GM18511 (cell line): ENCODE data around the gene CTNNA1.

ENCODE experiments used
- ATAC-seq: cut with Tn5 transposase; IDR thresholded peaks from one replicate; pipeline ENCODE4 v1.9.1; 2021; ENCODE audit warnings: mild to moderate bottlenecking, moderate library complexity; ENCODE audit not compliant: unreplicated experiment

The CTNNA1 gene

DNA sequence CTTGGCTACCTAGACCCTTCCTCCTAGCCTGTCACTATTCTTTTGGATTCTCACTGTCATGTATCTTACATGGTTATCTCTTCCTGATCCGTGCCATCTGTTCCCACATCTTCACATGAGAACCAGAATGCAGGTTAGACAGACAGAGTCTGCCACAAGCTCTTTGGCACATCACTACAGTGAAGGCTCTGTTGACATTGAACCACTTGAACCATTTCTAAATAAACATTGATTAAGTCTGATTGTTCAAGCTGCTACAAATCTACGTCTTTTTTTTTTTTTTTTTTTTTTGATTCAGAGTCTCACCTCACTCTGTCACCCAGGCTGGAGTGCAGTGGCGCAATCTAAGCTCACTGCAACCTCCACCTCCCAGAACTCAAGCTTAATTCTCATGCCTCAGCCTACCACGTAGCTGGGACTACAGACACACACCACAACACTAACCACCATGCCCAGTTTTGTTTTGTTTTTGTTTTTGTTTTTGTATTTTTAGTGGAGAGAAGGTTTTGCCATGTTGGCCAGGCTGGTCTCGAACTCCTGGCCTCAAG lies 207.0 kb downstream of the CTNNA1 start:
- ATAC-seq: no peak

DNA sequence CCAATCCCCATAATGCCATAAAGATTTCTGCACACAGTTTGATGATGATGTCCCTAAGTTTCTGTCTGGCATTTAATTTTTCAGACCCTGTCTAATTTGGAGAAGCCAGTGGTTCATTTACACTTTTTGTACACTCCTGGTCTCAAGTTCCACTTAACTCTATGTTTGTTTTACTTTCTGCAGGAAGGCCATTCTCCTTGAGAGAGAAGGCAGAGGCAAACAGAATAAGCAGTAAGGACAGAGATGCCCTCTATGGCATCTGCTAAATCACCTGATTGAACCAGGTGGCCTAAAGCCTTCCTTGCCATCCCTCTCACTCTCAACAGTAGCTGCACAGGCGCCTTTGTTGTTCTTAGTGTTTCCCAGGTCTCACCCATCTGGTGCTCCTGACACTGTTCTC lies 208.0 kb downstream of the CTNNA1 start:
- ATAC-seq: no peak

DNA sequence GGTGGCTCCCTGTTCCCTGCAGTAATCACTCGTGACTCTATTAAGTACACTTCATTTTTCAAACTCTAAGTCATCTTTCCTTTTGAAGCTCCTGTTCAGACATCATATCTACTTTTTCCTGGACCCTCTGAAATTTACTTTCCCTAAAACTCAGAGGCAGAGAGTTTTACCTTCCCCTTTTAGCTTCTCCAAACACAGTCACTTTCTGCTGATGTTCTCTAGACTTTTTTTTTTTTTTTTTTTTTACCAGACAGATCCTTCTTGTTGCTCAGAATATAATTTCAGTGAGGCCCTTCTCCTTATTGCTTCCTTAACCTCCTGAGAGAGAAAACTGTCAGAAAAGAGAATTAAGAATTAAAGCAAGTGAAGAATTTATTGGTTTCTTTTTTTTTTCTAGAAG lies 208.5 kb downstream of the CTNNA1 start:
- no peak for ATAC-seq

DNA sequence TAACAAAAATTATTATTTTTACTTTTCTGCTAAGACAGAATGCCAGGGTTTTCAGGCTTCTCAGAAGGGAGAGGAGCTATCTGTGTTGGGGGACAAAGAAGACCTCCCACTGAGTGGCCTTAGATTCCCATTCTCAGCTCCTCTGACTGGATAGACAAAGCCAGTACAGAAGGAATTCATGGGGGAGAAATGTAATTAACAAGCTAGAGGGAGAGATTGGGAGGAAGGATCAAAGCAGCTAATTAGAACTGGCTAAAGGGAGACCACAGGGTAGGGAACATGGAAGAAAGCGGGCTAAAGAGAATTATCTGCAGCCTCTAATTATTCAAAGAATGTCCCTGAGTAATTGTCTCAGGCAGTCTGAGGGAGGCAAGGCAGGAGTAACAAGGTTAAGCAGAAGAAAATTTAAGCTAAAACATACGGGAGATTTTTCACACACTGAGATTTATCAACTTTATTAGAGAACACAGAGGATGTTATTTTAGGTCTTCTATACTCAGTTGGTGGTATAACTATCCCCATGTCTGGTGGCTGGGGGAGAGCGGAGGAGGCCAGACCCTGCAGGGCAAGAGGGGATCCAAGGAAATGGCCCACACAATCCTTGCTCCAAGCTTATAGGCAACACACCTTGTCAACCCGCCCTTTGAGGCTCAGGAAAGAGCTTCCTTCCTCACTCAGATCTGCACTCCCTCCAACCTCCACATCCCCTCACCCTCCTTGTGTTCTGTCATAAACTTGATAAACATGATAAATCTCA lies 209.6 kb downstream of the CTNNA1 start:
- no peak for ATAC-seq

DNA sequence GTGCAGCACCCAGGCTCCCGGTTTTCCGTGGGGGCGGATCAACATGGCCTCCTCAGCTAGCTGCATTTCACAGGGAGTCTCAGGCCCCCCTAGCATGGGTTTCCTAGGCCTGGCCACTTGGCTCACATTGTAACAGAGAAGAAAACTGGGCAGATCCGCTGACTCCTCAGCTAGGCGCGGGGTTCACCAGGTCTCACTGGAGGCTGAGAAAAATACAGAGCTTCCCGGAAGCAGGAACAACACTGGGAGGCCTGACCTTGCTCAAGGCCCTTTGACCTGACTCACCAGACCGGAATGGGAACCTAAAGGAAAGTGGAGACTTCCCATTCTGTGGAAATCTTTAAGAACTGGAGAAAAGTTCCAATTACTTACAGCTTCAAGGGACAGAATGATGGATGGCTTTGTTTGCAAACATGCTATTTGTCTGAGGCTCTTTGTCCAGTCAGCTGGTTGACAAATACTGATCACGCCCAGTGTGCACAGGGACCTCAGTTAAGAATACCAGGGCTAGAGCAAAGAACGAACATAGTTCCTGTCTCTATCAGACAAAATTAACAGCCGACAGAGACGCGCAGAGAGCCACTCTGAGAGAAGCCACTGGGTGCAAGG lies 210.6 kb downstream of the CTNNA1 start:
- ATAC-seq: no peak

DNA sequence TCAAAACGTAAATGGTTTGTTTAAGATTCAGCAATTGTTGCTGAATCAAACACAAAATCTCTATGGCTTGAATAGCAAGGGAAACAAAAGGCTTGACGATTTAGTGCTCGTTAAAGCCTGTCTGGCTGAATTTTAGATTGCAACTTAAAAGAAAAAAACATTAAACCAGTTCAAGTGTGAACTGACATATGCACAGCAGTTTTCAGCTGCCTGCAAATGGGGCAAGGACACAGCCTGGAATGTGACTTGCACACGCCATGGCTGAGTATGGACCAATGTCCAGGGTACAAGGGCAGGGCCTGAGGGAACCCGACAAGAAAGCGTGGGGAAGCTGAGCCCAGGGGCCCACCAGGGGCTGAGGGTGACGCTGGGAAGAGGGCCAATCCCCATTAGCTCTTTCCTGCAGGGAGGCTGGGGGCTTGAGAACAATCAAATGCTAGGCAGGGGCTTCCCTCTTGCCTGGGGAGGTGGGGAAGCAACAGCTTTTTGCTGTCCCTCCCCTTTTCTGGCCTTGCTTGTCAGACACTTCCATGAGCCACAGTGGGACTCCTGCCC lies 211.5 kb downstream of the CTNNA1 start:
- ATAC-seq: no peak

DNA sequence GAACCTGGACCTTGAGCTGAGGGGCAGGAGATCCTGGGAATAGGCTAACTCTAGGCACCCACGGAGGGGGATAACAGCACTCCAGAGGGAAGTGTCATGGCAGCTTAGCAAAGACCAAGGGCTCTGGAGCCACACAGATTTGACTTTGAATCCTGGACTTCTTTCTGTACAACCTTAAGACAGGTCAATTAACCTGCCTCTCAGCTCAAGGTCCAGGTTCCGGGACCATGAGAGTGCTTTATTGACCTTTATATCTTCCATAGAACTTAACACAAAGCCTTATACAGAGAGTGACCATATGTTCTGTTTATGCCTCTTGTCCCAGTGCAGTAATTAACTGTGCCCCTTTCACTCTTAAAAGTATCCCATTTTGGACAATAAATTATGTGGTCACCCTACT lies 212.4 kb downstream of the CTNNA1 start:
- ATAC-seq: no peak

DNA sequence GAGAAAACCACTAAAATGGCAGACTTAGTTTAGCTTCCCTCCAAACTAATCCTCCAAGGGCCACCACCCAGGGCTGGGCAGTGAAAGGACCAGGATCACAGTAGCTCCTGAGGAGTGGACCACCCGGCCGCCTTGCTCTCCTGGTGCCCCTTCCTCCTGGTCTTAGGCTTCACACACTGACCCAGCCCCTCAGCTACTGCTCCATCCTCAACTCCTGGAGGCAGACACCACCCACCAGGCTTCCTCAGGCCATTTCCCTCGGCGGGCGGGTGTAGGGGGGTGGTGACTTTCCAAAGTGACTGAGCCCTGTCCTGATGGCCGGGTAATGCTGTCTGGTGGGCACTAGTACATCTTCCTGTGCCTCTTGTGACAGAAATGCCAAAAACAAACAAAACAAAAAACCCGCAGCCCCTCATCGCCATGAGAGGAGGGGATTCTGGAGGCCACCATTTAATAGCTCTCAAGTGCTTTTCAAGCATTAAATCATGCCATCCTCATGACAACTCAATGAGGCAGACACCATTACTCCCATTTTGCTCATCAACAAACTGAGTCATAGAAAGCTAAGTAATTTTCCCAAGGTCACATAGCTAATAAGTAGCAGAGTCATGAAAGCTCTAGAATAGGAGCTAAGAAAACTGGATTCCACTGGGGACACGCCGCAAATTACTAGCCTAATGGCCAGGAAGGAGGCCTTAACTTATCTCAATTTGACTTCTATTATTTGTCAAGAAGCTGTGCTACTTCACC lies 213.2 kb downstream of the CTNNA1 start:
- no peak for ATAC-seq

DNA sequence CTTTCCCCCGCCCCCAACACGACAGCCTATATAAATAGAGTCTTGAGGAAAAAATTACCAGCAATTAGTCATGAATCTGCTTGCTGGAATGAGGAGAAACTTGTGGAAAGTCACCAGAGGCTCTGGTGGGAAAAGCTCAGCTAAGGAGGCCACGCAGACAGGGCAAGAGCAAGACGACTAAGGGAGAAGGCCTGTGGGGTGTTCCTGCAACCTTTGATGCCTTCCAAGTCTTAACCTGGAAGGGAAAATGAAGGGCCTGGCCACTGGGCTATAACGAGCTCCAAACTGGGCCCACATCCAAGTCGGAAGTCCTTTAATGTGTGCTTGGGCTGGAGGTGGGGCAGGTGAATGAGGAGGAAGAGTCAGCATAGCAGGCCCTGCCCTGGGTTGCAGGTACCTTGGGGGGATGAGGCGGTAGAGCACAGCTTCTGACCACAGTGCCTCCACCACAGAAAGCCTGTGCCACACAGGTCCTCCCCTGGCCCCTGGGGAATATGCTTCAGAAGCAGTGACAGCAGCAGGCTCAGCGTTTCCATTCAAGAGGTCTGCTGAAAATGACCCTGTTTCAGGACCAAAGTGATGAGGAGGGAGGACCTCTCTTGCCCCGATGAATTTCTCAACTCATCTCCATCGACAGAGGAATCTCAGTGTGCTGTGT lies 214.7 kb downstream of the CTNNA1 start:
- ATAC-seq: no peak

DNA sequence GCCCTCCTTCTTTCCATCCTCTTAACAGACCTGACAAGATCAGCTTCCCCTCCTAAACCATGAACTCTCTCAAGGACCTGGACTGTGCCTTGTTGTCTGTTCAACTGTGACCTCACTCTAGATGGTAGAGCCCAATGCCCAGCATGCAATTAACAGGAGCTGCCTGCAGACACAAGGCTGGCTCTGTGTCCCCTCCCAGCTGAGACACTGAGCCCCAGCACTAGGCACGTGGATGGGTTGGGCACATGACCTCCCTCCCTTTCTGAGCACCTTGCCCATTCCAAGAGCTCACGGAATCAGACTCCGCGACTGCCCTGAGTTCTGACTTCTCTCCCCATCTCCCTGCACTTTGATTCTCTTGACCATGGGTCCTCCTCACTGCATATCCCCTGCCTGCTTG lies 215.4 kb downstream of the CTNNA1 start:
- ATAC-seq: no peak

DNA sequence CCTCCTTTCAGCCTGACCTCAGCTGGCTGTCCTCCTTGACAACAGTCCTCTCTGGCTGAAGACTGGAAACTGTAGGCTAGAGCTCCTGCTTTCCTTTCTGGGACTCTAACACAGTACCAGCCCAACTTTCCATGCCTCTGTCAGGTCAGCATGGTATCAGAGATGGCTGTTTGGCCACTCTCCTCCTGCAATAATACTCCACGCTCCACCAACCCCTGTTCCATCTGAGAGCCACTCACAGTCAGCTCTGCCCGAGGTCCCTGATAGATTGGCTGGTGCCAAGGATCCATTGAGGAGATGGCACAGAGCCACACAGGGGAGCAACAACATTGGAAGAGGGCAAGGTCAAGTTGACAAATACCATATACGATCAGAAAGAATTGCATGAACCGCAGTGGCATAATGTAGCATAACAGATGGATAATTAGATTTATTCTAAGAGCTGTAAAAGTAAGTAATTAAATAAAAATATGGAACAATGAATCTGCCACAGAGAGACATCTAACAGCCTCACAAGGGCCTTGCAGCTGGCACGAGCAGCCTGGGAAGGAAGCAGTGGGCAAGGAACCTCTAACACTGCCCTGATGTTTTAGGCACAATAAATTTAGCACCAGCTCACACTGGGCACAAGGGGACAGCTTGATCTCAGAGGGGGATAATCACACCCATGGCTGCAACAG lies 216.2 kb downstream of the CTNNA1 start:
- no peak for ATAC-seq

DNA sequence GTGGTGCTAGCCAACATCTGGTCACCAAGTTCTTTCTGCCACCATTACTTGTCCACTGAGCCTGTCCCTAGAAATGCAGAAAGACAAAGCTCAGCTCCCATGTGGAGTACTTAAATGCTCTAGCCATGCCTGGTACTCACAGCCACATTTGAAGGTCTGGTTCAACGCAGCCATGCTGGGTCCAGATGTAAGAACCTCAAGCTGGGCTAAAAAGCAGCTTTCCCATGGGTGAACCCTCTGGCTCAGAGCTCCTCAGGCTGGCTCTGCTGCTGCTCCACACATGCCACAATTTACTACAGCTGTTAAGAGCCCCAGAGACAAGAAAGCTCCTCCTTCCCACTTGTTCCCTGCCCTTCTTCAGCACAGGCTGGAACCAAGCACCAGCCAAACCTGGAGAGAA lies 219.0 kb downstream of the CTNNA1 start:
- no peak for ATAC-seq

DNA sequence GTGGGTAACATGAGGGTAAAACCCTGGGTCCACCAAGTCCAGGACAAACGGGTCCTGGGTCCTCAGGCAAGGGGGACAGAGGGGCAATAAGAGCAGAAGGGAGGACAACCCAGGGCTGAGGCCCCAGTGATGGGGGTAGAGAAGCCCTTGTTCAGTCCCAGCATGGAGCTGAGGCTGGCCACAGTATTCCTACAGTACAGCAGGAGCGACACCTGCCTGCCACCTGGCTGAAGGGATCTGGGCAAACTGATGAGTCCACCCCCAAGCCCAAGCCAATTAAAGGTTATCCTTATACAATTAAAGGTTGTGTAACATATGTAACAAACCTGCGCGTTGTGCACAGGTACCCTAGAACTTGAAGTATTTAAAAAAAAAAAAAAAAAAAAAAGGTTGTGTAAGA lies 219.6 kb downstream of the CTNNA1 start:
- no peak for ATAC-seq

DNA sequence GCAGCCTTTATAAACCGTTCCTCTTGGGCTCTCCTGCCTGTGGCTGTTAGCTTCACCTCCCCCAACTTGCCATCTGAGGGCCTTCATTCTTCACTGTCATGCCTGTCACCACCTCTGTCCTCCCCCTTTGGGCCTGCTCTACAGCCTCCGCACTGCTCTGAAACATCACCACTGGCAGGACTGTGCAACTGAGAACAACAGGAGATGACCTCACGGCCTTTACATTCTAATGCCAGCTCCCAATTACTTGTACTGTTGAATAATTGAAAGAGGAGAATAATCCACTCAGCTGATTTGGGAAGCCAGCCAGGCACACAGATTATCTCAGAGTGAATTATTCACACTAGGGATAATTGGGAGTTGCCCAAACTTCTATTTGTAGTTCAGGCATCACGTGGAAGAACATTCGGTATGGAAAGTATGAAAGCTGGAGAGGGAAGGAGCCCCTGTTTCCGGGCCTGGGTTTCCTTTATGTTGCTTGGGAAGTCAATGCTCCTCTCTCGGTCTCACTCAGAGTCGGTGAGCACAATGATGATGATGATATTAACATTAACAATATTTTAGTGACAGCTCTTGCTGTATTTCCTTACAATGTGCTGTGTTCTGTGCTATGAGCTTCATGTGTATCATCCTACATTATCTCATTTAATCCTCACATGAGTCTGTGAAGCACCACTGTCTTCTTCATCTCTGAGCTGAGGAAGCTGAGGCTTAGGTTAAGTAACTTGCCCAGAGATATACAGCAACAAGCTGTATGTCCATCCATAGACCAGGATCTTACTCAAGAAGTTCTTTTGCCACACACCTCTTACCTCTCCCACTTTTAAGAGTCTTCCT lies 221.2 kb downstream of the CTNNA1 start:
- ATAC-seq: no peak

DNA sequence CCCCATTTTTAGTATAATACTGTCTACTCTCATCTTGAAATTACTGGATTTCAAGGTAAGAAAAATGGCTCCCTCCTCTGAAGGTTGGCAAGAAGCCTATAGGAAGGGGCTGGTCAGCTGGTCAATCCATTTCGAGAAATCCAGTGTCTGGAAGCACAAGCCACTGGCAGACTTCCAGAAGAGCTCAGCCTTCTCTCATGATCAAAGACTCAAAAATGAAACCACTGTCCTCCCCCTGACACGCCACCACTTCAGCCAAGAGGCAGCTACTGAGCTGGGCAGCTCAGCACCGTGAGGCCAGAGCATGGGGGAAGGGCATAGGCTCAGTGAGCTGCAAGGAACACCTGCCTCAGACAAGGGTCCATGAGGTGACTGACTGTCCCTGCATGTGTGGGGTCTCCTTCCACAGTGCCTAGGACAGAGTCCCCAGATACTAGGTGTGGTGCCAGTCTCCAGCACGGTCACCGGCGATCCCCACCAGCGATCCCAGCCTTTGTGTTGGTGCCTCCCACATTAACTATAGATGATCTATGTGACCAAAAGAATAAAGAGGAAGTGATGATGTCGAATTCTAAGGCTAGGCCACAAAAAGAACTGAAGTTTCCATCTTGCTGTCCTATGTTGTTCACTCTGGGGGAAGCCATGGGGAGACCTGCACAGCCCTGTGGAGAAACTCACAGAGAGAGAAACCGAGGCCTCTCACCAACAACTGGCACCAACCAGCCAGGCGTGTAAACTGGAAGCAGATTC lies 222.0 kb downstream of the CTNNA1 start:
- ATAC-seq: no peak

DNA sequence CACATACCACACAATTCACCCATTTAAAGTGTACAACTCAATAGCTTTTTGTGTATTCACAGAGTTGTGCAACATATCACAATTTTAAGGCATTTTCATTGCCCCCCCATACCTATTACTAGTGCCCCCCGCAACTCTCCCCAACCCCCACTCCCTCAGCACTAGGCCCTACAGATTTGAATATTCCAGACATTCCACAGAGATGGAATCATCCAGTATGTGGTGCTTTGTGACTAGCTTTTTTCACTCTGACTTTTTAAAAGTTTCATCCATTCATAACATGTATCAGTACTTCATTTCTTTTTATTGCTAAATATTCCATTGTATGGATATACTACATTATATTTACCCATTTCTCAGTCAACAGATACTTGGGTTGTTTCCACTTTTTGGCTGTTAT lies 224.9 kb downstream of the CTNNA1 start:
- ATAC-seq: no peak

DNA sequence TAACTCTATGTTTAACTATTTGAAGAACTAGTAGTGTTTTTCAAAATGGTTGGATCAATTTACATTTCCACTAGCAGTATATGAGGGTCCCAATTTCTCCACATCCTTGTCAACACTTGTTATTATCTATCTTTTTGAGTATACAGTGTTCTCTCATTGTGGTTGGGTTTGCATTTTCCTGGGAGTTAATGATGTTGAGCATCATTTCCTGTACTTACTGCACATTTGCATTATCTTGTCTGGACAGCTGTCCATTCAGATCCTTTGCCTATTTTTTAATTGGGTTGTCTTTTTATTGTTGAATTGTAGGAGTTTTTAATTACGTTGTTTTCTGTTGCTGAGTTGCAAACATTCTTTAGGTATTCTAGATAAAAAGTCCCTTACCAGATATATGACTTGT lies 225.4 kb downstream of the CTNNA1 start:
- ATAC-seq: no peak

DNA sequence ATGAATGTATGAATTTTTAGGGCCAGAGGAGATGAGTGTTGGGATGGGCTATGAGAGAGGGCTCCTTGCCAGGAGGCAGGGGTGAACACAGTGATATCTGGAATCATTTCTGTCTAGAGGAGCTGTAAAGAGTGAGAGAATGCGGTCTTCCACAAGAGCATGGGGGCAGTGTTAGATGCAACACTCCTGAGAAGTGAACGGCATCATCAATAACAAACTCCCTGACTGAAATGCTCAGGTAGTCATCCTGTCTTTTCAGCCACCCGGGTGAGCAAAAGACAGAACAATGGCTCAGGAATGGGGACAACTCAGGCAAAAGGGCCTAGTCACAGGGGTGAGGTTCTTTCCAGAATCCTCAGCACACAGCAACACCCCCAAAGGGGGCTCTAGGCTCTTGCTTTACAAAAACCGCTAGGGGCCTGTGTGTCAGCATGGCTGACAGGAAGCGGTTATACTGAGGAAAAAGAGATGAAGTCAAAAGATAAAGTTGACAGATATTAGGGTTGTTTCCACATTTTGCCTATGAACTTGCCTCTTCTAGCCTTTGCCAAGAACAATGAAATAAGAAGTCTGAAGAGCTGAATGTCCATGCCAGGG lies 226.6 kb downstream of the CTNNA1 start:
- ATAC-seq: no peak
